Mucosa of descending colon (tissue), 3 donors: Measurements from ENCODE around the gene NDUFA13. TPM values are rescaled to one million over a fixed set of nuclear protein-coding genes. Genes with fewer than 3 reads are reported as not detected.

Experiments
- ATAC-seq: fragments of 200-7000 bp; cut with Tn5 transposase; one replicate; pipeline ENCODE4 v1.9.1; 2020; ENCODE audit warnings: mild to moderate bottlenecking, moderate library complexity
- DNase-seq, 3 donors: peaks; one replicate each; pipeline ENCODE4 v3.0.0-alpha.2; 2020
- H3K36me3 ChIP-seq: fragments of 200-600 bp; one replicate; pipeline ENCODE4 v1.8.0; 2021; ENCODE audit warnings: low read depth, mild to moderate bottlenecking
- H3K4me1 ChIP-seq: fragments of 200-600 bp; one replicate; pipeline ENCODE4 v1.8.0; 2021; ENCODE audit warnings: low read depth, mild to moderate bottlenecking
- H3K4me3 ChIP-seq: fragments of 200-600 bp; one replicate; pipeline ENCODE4 v1.8.0; 2021; ENCODE audit warnings: mild to moderate bottlenecking
- H3K9me3 ChIP-seq: fragments of 200-600 bp; one replicate; pipeline ENCODE4 v1.8.0; 2021; ENCODE audit warnings: mild to moderate bottlenecking
- intact Hi-C, 2 donors: fragments of 100-400 bp; cut with DNase I in 1 of 2; cut with micrococcal nuclease in 1 of 2; formaldehyde crosslinking; loops; one replicate each; pipeline versions ENCODE4 v1.11.0 to v1.11.1; 2022; cut with DNase I, micrococcal nuclease
- total RNA-seq, 3 donors: library from RNA; stranded (reverse); fragmentation: NEBNext Ultra II Directional in 2 of 3; extraction: Animal tissue kit (Norgen Biotek cat#: 25700) in 2 of 3; gene quantifications; one replicate each; pipeline versions ENCODE4 v1.2.1 to v1.2.4, GENCODE V29; 2021 to 2023
- TF ChIP-seq, protein P1 (sequence below): fragments of 200-600 bp; IDR thresholded peaks from one replicate; pipeline ENCODE4 v1.8.0; 2022; ENCODE audit warnings: antibody characterized with exemption, mild to moderate bottlenecking
- donor health status: DM: no; HTN: no; CAD: no; lungs with moderate emphysema.
- donor health status: DM: no; HTN: no; CAD: no.
- donor health status: DM: no; HTN: yes; CAD: no.

NDUFA13 gene
- total RNA-seq, 3 donors from 2014 or later, result 347 to 437 (median 348) TPM

DNA sequence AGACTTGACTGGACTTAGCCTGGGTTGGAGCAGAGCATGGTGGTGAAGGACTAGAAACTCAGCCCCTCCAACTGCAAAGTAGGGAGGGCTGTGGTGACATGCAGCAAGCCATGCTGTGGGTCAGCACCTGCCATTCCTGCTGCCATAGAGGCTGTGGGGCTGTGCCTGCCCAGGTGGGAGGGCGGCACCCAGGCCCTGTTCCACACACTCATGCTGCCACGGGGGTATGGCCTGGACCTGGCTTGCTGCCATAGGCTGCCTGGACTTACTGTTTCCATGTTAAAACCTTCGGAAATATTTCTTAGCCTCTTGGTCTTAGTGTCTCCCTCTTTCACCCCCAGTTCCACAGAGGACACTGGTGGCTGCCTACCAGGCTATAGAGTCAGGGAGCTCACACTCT lies 51.4 kb downstream of the NDUFA13 start:
- H3K36me3 ChIP-seq, result no peaks in the 10 kb centered on the region
- H3K4me3 ChIP-seq, result no peak overlapping the region
- no peaks in the 10 kb centered on the region for H3K4me1 ChIP-seq
- TF ChIP-seq, protein P1, sequence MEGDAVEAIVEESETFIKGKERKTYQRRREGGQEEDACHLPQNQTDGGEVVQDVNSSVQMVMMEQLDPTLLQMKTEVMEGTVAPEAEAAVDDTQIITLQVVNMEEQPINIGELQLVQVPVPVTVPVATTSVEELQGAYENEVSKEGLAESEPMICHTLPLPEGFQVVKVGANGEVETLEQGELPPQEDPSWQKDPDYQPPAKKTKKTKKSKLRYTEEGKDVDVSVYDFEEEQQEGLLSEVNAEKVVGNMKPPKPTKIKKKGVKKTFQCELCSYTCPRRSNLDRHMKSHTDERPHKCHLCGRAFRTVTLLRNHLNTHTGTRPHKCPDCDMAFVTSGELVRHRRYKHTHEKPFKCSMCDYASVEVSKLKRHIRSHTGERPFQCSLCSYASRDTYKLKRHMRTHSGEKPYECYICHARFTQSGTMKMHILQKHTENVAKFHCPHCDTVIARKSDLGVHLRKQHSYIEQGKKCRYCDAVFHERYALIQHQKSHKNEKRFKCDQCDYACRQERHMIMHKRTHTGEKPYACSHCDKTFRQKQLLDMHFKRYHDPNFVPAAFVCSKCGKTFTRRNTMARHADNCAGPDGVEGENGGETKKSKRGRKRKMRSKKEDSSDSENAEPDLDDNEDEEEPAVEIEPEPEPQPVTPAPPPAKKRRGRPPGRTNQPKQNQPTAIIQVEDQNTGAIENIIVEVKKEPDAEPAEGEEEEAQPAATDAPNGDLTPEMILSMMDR, result no peak
- no peak for ATAC-seq
- H3K9me3 ChIP-seq, result no peaks in the 10 kb centered on the region
- no peak for DNase-seq
- intact Hi-C loops, result no loop called here

DNA sequence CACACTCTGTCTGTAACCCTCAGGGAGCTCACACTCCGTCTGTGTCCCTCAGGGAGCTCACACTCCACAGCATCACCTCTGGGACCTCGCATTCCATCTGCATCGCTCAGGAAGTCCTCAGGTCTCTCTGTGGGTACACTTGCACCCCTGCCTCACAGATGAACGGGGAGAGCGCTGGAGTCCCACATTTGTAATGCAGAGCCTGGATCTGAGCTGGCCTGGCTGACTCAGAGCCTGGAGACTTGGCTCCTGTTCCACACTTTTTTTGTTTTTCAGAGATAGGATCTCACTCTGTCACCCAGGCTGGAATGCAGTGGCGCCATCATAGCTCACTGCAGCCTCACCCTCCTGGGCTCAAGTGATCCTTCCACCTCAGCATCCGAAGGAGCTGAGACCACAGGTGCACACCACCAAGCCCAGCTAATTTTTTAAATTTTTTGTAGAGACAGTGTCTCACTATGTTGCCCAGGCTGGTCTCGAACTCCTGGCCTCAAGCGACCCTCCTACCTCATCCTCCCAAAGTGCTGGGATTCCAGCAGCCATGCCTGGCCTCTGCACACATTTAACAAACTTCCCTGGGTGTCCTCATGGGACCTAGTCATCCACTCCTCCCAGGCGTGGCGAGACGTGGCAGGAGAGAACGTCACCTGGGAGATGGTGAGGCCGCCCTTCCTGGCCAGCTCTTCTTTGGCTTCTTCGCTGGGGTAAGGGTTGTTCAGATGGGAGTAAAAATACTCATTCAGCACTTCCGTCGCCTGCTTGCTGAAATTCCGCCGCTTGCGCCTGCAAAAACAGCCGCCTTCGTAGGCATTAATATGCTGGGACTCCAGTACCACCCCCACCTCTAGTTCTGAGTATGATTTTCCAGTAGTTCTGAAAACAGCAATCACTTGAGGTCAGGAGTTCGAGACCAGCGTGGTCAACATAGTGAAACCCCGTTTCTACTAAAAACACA lies 53.1 kb downstream of the NDUFA13 start:
- Histone ChIP-seq H3K4me3 (no peak overlapping the region), H3K4me1 (no peaks in the 10 kb centered on the region), H3K9me3 (no peaks in the 10 kb centered on the region), H3K36me3 (no peaks in the 10 kb centered on the region)
- TF ChIP-seq, protein P1, result no peak
- ATAC-seq, result no peak
- DNase-seq, result no peak
- intact Hi-C loops, result no loop called here

DNA sequence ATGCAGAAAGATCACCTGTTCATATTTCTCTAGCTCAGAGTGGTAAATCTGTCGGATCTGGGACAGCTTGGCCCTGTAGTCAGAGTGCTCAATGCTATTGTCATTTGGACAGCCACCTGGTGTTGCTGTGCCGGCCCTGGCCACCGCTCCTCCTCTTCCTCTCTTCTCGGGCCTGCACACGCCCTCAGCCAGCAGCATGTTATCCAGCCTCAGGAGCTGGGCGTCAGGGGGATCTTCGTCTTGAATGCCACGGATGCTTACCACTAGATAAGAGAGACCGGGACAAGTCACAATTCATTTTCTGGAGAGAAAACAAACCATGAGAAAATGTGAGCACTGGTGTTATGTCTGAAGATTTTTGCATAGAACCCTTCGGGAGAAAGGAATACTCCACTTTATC lies 54.5 kb downstream of the NDUFA13 start:
- Histone ChIP-seq H3K9me3 (no peaks in the 10 kb centered on the region), H3K4me1 (no peaks in the 10 kb centered on the region), H3K36me3 (no peaks in the 10 kb centered on the region), H3K4me3 (no peak overlapping the region)
- ATAC-seq (no peak), DNase-seq (no peak)
- intact Hi-C loops, result no loop called here
- TF ChIP-seq, protein P1, result no peak

DNA sequence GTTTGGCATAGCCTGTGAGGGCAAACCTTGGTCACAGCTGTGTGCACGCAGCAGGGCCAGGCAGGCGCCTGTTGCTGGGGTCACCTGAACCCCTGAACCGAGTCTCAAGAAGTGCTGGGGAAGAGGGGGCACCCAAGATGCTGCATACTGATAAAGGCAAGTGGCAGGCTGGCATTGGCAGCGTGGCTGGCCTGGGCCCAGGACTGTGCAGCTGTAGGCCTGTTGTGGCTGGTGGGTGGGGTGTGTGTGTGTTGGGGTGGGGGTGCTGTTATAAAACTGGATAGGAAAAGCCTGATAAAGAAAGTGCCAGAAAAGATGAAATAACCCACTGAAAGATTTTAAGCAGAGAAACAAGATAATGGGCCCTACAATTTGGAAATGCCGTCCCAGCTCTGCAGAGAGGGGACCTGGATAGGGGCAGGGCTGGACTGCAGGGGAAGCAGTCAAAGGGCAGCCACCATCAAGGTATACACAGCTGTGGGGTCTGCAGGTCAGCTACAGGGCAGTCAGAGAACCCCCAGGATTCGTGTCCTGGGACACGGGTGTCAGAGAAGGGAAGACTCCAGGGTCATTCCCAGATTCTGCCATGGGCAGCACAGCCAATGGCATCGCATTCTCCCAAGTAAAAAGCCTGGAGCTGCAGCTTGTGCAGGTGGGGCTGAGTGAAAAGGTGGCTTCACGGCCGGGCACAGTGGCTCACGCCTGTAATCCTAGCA lies 55.2 kb downstream of the NDUFA13 start:
- intact Hi-C loops, result no loop called here
- no peaks in the 10 kb centered on the region for H3K9me3 ChIP-seq
- H3K4me1 ChIP-seq, result no peaks in the 10 kb centered on the region
- H3K36me3 ChIP-seq, result no peaks in the 10 kb centered on the region
- no peak for DNase-seq
- no peak for ATAC-seq
- H3K4me3 ChIP-seq, result no peak overlapping the region
- TF ChIP-seq, protein P1, result no peak

DNA sequence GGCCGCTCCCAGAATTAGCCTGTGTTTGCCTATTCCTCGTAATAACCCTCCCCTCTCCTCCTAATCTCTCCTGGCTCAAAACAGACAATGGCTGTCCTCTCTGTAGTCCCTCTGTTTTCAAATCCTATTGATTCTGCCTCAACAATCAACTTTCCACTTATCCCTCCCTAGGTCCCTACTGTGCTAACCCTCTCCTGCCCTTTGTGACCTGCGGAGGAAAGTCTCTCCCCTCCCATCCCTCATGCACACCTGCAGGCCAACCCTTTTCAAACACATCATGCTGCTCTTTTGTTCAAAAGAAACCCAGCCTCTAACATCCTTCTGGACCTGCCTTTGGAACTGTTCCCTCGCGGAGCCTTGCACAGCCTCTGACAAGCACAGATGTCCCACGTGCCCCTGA lies 59.4 kb downstream of the NDUFA13 start:
- TF ChIP-seq, protein P1, result no peak
- ATAC-seq (no peak), DNase-seq (no peak)
- intact Hi-C loops, result no loop called here
- Histone ChIP-seq H3K4me1 (no peaks in the 10 kb centered on the region), H3K4me3 (no peak overlapping the region), H3K36me3 (no peaks in the 10 kb centered on the region), H3K9me3 (no peaks in the 10 kb centered on the region)

Other genes with a start within 250 kb of the NDUFA13 start
- 1 to 10 TPM; 4.5 to 9.6 (median 6.4) TPM for gene TM6SF2, start 242.9 kb upstream of the NDUFA13 start, total RNA-seq
- gene SUGP1, start 195.7 kb upstream of the NDUFA13 start, total RNA-seq, result 10 to 100 TPM; 41.0 to 46.7 (median 45.9) TPM
- gene MAU2, start 195.4 kb upstream of the NDUFA13 start, total RNA-seq, result 10 to 100 TPM; 49.8 to 71.1 (median 70.6) TPM
- gene GATAD2A, start 110.5 kb upstream of the NDUFA13 start, total RNA-seq, result 100 to 1,000 TPM in 2 of 3 donors, 10 to 100 TPM in 1; 89.3 to 117 (median 107) TPM
- gene TSSK6, start 677 bp upstream of the NDUFA13 start, total RNA-seq, result 1 to 10 TPM; 1.8 to 2.5 (median 2.3) TPM
- 10 to 100 TPM in 2 of 3 donors, 1 to 10 TPM in 1; 6.0 to 12.6 (median 10.6) TPM for gene YJEFN3, start 12.7 kb downstream of the NDUFA13 start, total RNA-seq
- under 1 TPM in 1 of 3 donors, not detected in 2; 0.09 TPM for gene CILP2, start 22.0 kb downstream of the NDUFA13 start, total RNA-seq
- gene PBX4, start 102.5 kb downstream of the NDUFA13 start, total RNA-seq, result 1 to 10 TPM; 2.8 to 6.2 (median 4.6) TPM
- 10 to 100 TPM; 10.9 to 30.0 (median 17.1) TPM for gene LPAR2, start 112.0 kb downstream of the NDUFA13 start, total RNA-seq
- 10 to 100 TPM; 18.1 to 35.5 (median 33.1) TPM for gene GMIP, start 127.4 kb downstream of the NDUFA13 start, total RNA-seq
- gene ATP13A1, start 147.5 kb downstream of the NDUFA13 start, total RNA-seq, result 10 to 100 TPM; 56.1 to 71.9 (median 58.1) TPM
- 10 to 100 TPM; 11.4 to 15.6 (median 14.6) TPM for gene ZNF101, start 152.6 kb downstream of the NDUFA13 start, total RNA-seq
- 1 to 10 TPM; 2.6 to 7.6 (median 2.8) TPM for gene ZNF14, start 216.9 kb downstream of the NDUFA13 start, total RNA-seq